ENCODE measurements around the gene PAK1. TPM values are rescaled to one million over a fixed set of nuclear protein-coding genes. Genes with fewer than 3 reads are reported as not detected.
"Not testable (repeated sequence)": the region's sequence is repeated elsewhere in the genome, so short reads cannot be mapped to it uniquely, and the experiment has no call there.

PAK1 gene
- total RNA-seq, 1 experiment from 2014 or later: 26.1 TPM

GRCh38 chr11:77384571-77384970 is 89.3 kb downstream of the PAK1 start:
- H3K9me2 ChIP-seq (replicated peaks; ENCODE audit: low read length): no peaks in the 10 kb centered on the region
- H3K4me2 ChIP-seq (ENCODE audit: low read length): no peak overlapping the region
- no peaks in the 10 kb centered on the region for H3K9me3 ChIP-seq (ENCODE audit: low read length)
- ATAC-seq (no peak), DNase-seq (no peak)
- no peaks in the 10 kb centered on the region for H3K36me3 ChIP-seq (ENCODE audit: low read depth, low read length)
- H3K4me1 ChIP-seq (ENCODE audit: insufficient read depth, low read length): peaks cover 3% of the 10 kb centered on the region
- no peaks in the 10 kb centered on the region for H3K79me2 ChIP-seq (ENCODE audit: low read length)
- no peak overlapping the region for H3K9ac ChIP-seq (ENCODE audit: low read length)
- BruUV-seq (replicated peaks): no TSS peak
- POLR2A ChIA-PET (ENCODE audit: unreplicated experiment): no interaction called here
- CTCF ChIA-PET: no interaction called here
- TF ChIP-seq EZH2 (IDR thresholded peaks at IDR 0.05; ENCODE audit: low read length, unreplicated experiment) (no peak), EZH2phosphoT487 (IDR thresholded peaks at IDR 0.05; ENCODE audit: borderline replicate concordance, low read length) (no peak)
- TF ChIP-seq, protein P1, sequence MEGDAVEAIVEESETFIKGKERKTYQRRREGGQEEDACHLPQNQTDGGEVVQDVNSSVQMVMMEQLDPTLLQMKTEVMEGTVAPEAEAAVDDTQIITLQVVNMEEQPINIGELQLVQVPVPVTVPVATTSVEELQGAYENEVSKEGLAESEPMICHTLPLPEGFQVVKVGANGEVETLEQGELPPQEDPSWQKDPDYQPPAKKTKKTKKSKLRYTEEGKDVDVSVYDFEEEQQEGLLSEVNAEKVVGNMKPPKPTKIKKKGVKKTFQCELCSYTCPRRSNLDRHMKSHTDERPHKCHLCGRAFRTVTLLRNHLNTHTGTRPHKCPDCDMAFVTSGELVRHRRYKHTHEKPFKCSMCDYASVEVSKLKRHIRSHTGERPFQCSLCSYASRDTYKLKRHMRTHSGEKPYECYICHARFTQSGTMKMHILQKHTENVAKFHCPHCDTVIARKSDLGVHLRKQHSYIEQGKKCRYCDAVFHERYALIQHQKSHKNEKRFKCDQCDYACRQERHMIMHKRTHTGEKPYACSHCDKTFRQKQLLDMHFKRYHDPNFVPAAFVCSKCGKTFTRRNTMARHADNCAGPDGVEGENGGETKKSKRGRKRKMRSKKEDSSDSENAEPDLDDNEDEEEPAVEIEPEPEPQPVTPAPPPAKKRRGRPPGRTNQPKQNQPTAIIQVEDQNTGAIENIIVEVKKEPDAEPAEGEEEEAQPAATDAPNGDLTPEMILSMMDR (conservative IDR thresholded peaks at IDR 0.05; ENCODE audit: low read depth, low read length): no peak
- H4K20me1 ChIP-seq (ENCODE audit: low read length): no peaks in the 10 kb centered on the region
- no peak overlapping the region for H3K27ac ChIP-seq (ENCODE audit: low read length)
- intact Hi-C loops (cut with micrococcal nuclease): no loop called here
- no peak overlapping the region for H2AFZ ChIP-seq (ENCODE audit: low read length)
- no peak overlapping the region for H3K4me3 ChIP-seq (ENCODE audit: low read length)
- H3K27me3 ChIP-seq (ENCODE audit: low read length): no peaks in the 10 kb centered on the region
- H3F3A ChIP-seq (ENCODE audit: low read length, unreplicated experiment): no peaks in the 10 kb centered on the region

GRCh38 chr11:77383349-77383748 is 90.5 kb downstream of the PAK1 start:
- DNase-seq; H3K4me3 ChIP-seq (ENCODE audit: low read length); H3K79me2 ChIP-seq (ENCODE audit: low read length); intact Hi-C loops (cut with micrococcal nuclease); H3K27me3 ChIP-seq (ENCODE audit: low read length); H3K9me2 ChIP-seq (replicated peaks; ENCODE audit: low read length); H3K9me3 ChIP-seq (ENCODE audit: low read length); H3K36me3 ChIP-seq (ENCODE audit: low read depth, low read length); H3K27ac ChIP-seq (ENCODE audit: low read length); H3K4me2 ChIP-seq (ENCODE audit: low read length); BruUV-seq (replicated peaks); H3K9ac ChIP-seq (ENCODE audit: low read length); H3F3A ChIP-seq (ENCODE audit: low read length, unreplicated experiment); CTCF ChIA-PET; H4K20me1 ChIP-seq (ENCODE audit: low read length); H2AFZ ChIP-seq (ENCODE audit: low read length); ATAC-seq; POLR2A ChIA-PET (ENCODE audit: unreplicated experiment): not testable (repeated sequence)
- H3K4me1 ChIP-seq (ENCODE audit: insufficient read depth, low read length): peaks cover 11% of the 10 kb centered on the region

GRCh38 chr11:77381729-77382665 is 91.9 kb downstream of the PAK1 start:
- no peaks in the 10 kb centered on the region for H4K20me1 ChIP-seq (ENCODE audit: low read length)
- no peaks in the 10 kb centered on the region for H3K9me3 ChIP-seq (ENCODE audit: low read length)
- no peak overlapping the region for H3K27ac ChIP-seq (ENCODE audit: low read length)
- no peak for TF ChIP-seq EZH2 (IDR thresholded peaks at IDR 0.05; ENCODE audit: low read length, unreplicated experiment)
- TF ChIP-seq, protein P1 (conservative IDR thresholded peaks at IDR 0.05; ENCODE audit: low read depth, low read length): no peak
- TF ChIP-seq EZH2phosphoT487 (IDR thresholded peaks at IDR 0.05; ENCODE audit: borderline replicate concordance, low read length): no peak
- H2AFZ ChIP-seq (ENCODE audit: low read length): no peak overlapping the region
- no TSS peak for BruUV-seq (replicated peaks)
- H3K27me3 ChIP-seq (ENCODE audit: low read length): no peaks in the 10 kb centered on the region
- no peak overlapping the region for H3K4me2 ChIP-seq (ENCODE audit: low read length)
- CTCF ChIA-PET: no interaction called here
- POLR2A ChIA-PET (ENCODE audit: unreplicated experiment): no interaction called here
- H3K79me2 ChIP-seq (ENCODE audit: low read length): no peaks in the 10 kb centered on the region
- ATAC-seq (no peak), DNase-seq (peak; percentile 12)
- no peaks in the 10 kb centered on the region for H3K36me3 ChIP-seq (ENCODE audit: low read depth, low read length)
- intact Hi-C loops (cut with micrococcal nuclease): no loop called here
- no peak overlapping the region for H3K4me3 ChIP-seq (ENCODE audit: low read length)
- no peaks in the 10 kb centered on the region for H3K9me2 ChIP-seq (replicated peaks; ENCODE audit: low read length)
- no peak overlapping the region for H3K9ac ChIP-seq (ENCODE audit: low read length)
- peaks cover 11% of the 10 kb centered on the region for H3K4me1 ChIP-seq (ENCODE audit: insufficient read depth, low read length)
- H3F3A ChIP-seq (ENCODE audit: low read length, unreplicated experiment): no peaks in the 10 kb centered on the region
